ENCODE measurements around the gene TMEM203. TPM values are rescaled to one million over a fixed set of nuclear protein-coding genes. Genes with fewer than 3 reads are reported as not detected.

The TMEM203 gene
- total RNA-seq, result 10 to 100 TPM; 24.7 to 45.9 (median 32.0) TPM

GRCh38 chr9:137205126-137206069 lies at the start of gene TMEM203, which contains the start of gene NDOR1:
TSS of gene TMEM203 (minus strand) at chr9:137205648. CDS start at chr9:137205414, 234 bp downstream.
TSS of gene NDOR1 (plus strand) at chr9:137205700. CDS start at chr9:137205778, 78 bp downstream.
- H3K9me3 ChIP-seq, result no peaks in the 10 kb centered on the region
- ATAC-seq (peak; percentile 62 to 68), DNase-seq (peak; percentile 78 to 79)
- TF ChIP-seq POLR2A (IDR thresholded peaks at IDR 0.05) (peak; percentile 69 to 82), CTCF (IDR thresholded peaks at IDR 0.05 in 4 of 5, conservative IDR thresholded peaks at IDR 0.05 in 1 of 5) (no peak)
- in situ Hi-C loops (cut with MboI; ENCODE audit: low sequenced_read_pairs in 4 of 4), result no loop called here
- intact Hi-C loops (cut with DNase I; ENCODE audit: low total_unique reads), result loop anchor here (1.0 kb wide), 1 partner anchor 17 kb away; the partner anchor contains the start of genes ANAPC2 and SSNA1
- H3K4me3 ChIP-seq, result peak within 1 kb of the TSS; percentile 75 to 97 (median 90)
- no peaks in the 10 kb centered on the region for H3K27me3 ChIP-seq
- peaks cover 49 to 52% of the 10 kb centered on the region in 2 donors for H3K4me1 ChIP-seq
- H3K36me3 ChIP-seq, result no peaks in the 10 kb centered on the region
- peak within 1 kb of the TSS; percentile 65 to 90 (median 78) for H3K27ac ChIP-seq

- ATAC-seq, result peak; percentile 91 to 94
- peak; percentile 79 to 85 for DNase-seq
- peaks cover 0 to 26% of the 10 kb centered on the region in 2 donors for H3K36me3 ChIP-seq
- peak within 1 kb of the TSS; percentile 68 to 91 (median 81) for H3K27ac ChIP-seq
- no peaks in the 10 kb centered on the region for H3K9me3 ChIP-seq
- H3K27me3 ChIP-seq, result no peaks in the 10 kb centered on the region
- intact Hi-C loops (cut with DNase I; ENCODE audit: low total_unique reads) (loop anchor here (1.0 kb wide), 2 partner anchors 14 to 32 kb away; partner anchors contain the start of gene TUBB4B), in situ Hi-C loops (cut with MboI; ENCODE audit: low sequenced_read_pairs in 4 of 4) (no loop called here)
- TF ChIP-seq POLR2A (IDR thresholded peaks at IDR 0.05) (peak; percentile 71 to 79), CTCF (IDR thresholded peaks at IDR 0.05 in 4 of 5, conservative IDR thresholded peaks at IDR 0.05 in 1 of 5) (peak in 3 of 5 experiments; percentile 8 to 36 (median 28))
- H3K4me1 ChIP-seq, result peaks cover 22 to 29% of the 10 kb centered on the region in 2 donors
- peak within 1 kb of the TSS; percentile 77 to 99 (median 92) for H3K4me3 ChIP-seq
Observed at GRCh38 chr9:137254624-137255447, 49.4 kb upstream of the TMEM203 start, which contains the start of gene NELFB. TSS of gene NELFB (plus strand) at chr9:137255327.

- H3K27ac ChIP-seq, result peak overlapping the region; percentile 68 to 91 (median 81)
- ATAC-seq (no peak), DNase-seq (no peak)
Observed at GRCh38 chr9:137253717-137254623, 48.5 kb upstream of the TMEM203 start.

More at GRCh38 chr9:137253717-137254623, 48.5 kb upstream of the TMEM203 start:
- intact Hi-C loops (cut with DNase I; ENCODE audit: low total_unique reads), result no loop called here
- Histone ChIP-seq H3K4me1 (peaks cover 22 to 29% of the 10 kb centered on the region in 2 donors), H3K27me3 (no peaks in the 10 kb centered on the region), H3K4me3 (peak overlapping the region; percentile 77 to 99 (median 92)), H3K9me3 (no peaks in the 10 kb centered on the region), H3K36me3 (peaks cover 0 to 21% of the 10 kb centered on the region in 2 donors)
- in situ Hi-C loops (cut with MboI; ENCODE audit: low sequenced_read_pairs in 4 of 4), result no loop called here
- TF ChIP-seq CTCF (IDR thresholded peaks at IDR 0.05 in 4 of 5, conservative IDR thresholded peaks at IDR 0.05 in 1 of 5) (no peak), POLR2A (IDR thresholded peaks at IDR 0.05) (no peak)

Measured in gastrocnemius medialis (tissue), 4 donors.